PC-9 (cell line): ENCODE results near the gene EHBP1L1. TPM values are rescaled to one million over a fixed set of nuclear protein-coding genes. Genes with fewer than 3 reads are reported as not detected.

Experiments used
- BruUV-seq: library from RNA; stranded (reverse); fragments of 400-500 nt; replicated peaks from 2 replicates; lab custom pipeline; 2021; lab: Mats Ljungman, UMichigan
- CTCF ChIA-PET: fragments of 300-600 bp; sonication (Branson Sonifier 250); formaldehyde crosslinking; loops from one replicate; lab custom pipeline; 2022; ENCODE audit warnings: antibody characterized with exemption; lab: Charles Lee
- POLR2A ChIA-PET: fragments of 300-600 bp; sonication (Branson Sonifier 250); formaldehyde crosslinking; loops from one replicate; lab custom pipeline; 2022; ENCODE audit warnings: antibody characterized with exemption; ENCODE audit not compliant: unreplicated experiment; lab: Charles Lee
- DNase-seq, 2 experiments: peaks; one replicate each; pipeline versions ENCODE4 v3.0.0 to v3.0.0-alpha.2; 2015 to 2022; ENCODE audit warnings: mixed read lengths in 1 of 2
- H2AFZ ChIP-seq: fragments of 200-600 bp; sonication (generic); 2 replicates; pipeline ENCODE4 v1.8.1; 2017; ENCODE audit warnings: antibody characterized with exemption
- H3F3A ChIP-seq: fragments of 200-600 bp; sonication (generic); 2 replicates; pipeline ENCODE4 v1.8.1; 2017; ENCODE audit warnings: antibody characterized with exemption, mild to moderate bottlenecking, low read depth; ENCODE audit not compliant: insufficient read depth
- H3K27ac ChIP-seq: fragments of 200-600 bp; sonication (generic); 2 replicates; pipeline ENCODE4 v1.6.1; 2016; ENCODE audit warnings: mixed run types
- H3K27me3 ChIP-seq: fragments of 200-600 bp; sonication (generic); 2 replicates; pipeline ENCODE4 v1.6.1; 2016; ENCODE audit warnings: low read depth, mixed run types; ENCODE audit not compliant: insufficient read depth
- H3K36me3 ChIP-seq: fragments of 200-600 bp; sonication (generic); 2 replicates; pipeline ENCODE4 v1.6.1; 2016; ENCODE audit warnings: low read depth, mixed run types
- H3K4me1 ChIP-seq: fragments of 200-600 bp; sonication (generic); replicated peaks from 2 replicates; pipeline ENCODE4 v1.6.1; 2016; ENCODE audit warnings: mixed run types; ENCODE audit not compliant: insufficient read depth
- H3K4me2 ChIP-seq: fragments of 200-600 bp; sonication (generic); 2 replicates; pipeline ENCODE4 v1.6.1; 2017; ENCODE audit warnings: mixed run types
- H3K4me3 ChIP-seq: fragments of 200-600 bp; sonication (generic); 2 replicates; pipeline ENCODE4 v1.6.1; 2016; ENCODE audit warnings: mixed run types
- H3K79me2 ChIP-seq: fragments of 200-600 bp; sonication (generic); 2 replicates; pipeline ENCODE4 v1.6.1; 2017; ENCODE audit warnings: low read depth, mixed run types
- H3K9me2 ChIP-seq: fragments of 200-600 bp; sonication (generic); 2 replicates; pipeline ENCODE4 v1.8.1; 2017; ENCODE audit warnings: mild to moderate bottlenecking; ENCODE audit not compliant: insufficient read depth
- H3K9me3 ChIP-seq: fragments of 200-600 bp; sonication (generic); 2 replicates; pipeline ENCODE4 v1.8.1; 2016; ENCODE audit warnings: low read depth; ENCODE audit not compliant: insufficient read depth
- H4K20me1 ChIP-seq: fragments of 200-600 bp; sonication (generic); 2 replicates; pipeline ENCODE4 v1.8.1; 2017; ENCODE audit not compliant: insufficient read depth
- EZH2 ChIP-seq: fragments of 200-600 bp; sonication (generic); IDR thresholded peaks from 2 replicates; pipeline ENCODE4 v1.8.0; 2017; ENCODE audit warnings: antibody characterized with exemption, low read depth
- intact Hi-C: fragments of 100-400 bp; cut with micrococcal nuclease; formaldehyde crosslinking; loops from one replicate; pipeline ENCODE4 v1.10.0; 2022; ENCODE audit not compliant: unreplicated experiment
- total RNA-seq: library from RNA; stranded (reverse); gene quantifications from 2 replicates; pipeline ENCODE4 v1.2.3, GENCODE V29; 2021
- TF ChIP-seq, protein P1 (sequence below): fragments of 200-600 bp; sonication (generic); conservative IDR thresholded peaks from 2 replicates; pipeline ENCODE4 v1.6.1; 2017; ENCODE audit warnings: mixed run types, antibody characterized with exemption, mild to moderate bottlenecking, moderate library complexity

The EHBP1L1 gene
- total RNA-seq, 1 experiment from 2014 or later, result 123 TPM

DNA sequence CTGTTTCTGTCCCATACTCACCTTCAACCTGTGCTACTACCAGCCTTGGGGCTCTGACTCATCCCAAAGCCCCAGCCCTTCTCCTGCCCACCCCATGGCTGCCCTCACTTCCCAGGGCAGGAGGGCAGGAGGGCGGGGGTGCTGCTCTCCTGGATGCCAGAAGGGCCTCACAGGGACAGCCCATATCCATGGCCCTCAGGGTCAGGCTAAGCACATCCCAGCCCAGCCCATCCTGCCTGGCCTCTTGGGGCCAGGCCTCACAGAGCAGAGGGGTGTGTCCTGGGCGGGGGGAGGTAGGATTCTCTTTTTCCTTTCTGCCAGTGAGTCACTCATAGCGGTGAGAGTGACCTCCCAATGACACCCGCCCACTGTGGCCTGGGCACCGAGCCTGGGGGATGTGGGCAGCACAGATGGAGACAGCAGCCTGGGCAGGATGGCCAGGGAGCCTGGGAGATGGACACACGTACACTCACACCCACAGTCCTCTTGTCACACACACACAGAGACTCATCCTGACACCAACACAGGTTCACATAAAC is 20.1 kb upstream of the EHBP1L1 start:
- Histone ChIP-seq H3K4me1 (peaks cover 65% of the 10 kb centered on the region), H3F3A (peaks cover 73% of the 10 kb centered on the region), H3K27ac (peak overlapping the region; percentile 63), H2AFZ (no peak overlapping the region), H3K36me3 (peaks cover 20% of the 10 kb centered on the region), H3K27me3 (no peaks in the 10 kb centered on the region), H3K4me3 (peak overlapping the region; percentile 77), H3K4me2 (peak overlapping the region; percentile 86), H3K79me2 (peaks cover 56% of the 10 kb centered on the region), H3K9me2 (no peaks in the 10 kb centered on the region), H4K20me1 (peaks cover 9% of the 10 kb centered on the region), H3K9me3 (no peaks in the 10 kb centered on the region)
- intact Hi-C loops, result loop anchor here (1.0 to 5.0 kb wide), 5 partner anchors 14 to 457 kb away; partner anchors contain the start of genes C11orf68, CST6, DRAP1 and NEAT1
- CTCF ChIA-PET, result interaction anchor here (1.4 kb wide), 1 partner anchor 14 kb away, joined by 7 read pairs; no protein-coding TSS in a partner anchor
- POLR2A ChIA-PET, result interaction anchor here (0.8 kb wide), 1 partner anchor 79 kb away, joined by 9 read pairs; no protein-coding TSS in a partner anchor
- BruUV-seq, result no TSS peak
- peak; percentile 98 to 99 for DNase-seq
- TF ChIP-seq, protein P1, sequence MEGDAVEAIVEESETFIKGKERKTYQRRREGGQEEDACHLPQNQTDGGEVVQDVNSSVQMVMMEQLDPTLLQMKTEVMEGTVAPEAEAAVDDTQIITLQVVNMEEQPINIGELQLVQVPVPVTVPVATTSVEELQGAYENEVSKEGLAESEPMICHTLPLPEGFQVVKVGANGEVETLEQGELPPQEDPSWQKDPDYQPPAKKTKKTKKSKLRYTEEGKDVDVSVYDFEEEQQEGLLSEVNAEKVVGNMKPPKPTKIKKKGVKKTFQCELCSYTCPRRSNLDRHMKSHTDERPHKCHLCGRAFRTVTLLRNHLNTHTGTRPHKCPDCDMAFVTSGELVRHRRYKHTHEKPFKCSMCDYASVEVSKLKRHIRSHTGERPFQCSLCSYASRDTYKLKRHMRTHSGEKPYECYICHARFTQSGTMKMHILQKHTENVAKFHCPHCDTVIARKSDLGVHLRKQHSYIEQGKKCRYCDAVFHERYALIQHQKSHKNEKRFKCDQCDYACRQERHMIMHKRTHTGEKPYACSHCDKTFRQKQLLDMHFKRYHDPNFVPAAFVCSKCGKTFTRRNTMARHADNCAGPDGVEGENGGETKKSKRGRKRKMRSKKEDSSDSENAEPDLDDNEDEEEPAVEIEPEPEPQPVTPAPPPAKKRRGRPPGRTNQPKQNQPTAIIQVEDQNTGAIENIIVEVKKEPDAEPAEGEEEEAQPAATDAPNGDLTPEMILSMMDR, result no peak
- TF ChIP-seq EZH2, result no peak

DNA sequence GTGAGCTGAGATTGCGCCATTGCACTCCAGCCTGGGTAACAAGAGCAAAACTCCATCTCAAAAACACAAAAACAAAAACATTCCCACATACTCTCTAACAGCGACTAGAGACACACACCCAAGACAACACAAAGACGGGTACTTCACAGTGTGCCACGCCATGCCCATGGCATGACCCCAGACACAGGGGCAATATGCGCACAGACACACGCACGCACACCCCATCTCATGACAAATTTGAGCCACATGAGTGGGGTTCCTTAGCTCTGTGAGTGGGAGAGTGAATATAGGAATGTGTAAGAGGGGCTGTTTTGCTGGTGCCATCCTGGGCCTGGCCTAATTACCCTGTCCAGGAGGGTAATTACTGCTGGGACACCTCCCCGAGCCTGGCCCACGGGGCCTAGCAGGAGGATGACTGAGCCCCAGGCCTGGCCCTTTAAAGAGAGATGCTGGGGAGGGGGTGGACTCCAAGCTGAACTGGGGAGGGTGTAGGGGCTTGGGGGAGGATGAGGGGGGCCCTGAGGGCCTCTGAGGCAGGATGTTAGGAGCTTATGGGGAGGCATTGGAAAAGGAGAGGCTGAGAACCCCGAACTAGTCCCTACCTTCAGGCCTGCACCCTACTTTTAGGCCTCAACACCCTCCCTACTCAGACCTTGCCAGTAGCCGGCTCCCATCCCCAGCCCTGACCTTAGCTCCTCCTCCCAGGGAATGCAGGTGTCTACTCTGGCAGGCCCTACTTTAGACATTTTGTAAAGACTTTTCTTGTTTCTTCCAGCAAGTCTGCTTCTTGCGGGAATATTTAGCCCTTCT is 19.2 kb upstream of the EHBP1L1 start:
- peak overlapping the region; percentile 86 for H3K4me2 ChIP-seq
- H3K9me3 ChIP-seq, result no peaks in the 10 kb centered on the region
- H3K36me3 ChIP-seq, result peaks cover 12% of the 10 kb centered on the region
- peak overlapping the region; percentile 63 for H3K27ac ChIP-seq
- ChIA-PET CTCF (interaction anchor here (0.6 to 1.1 kb wide), 2 partner anchors 15 to 48 kb away, joined by 3 to 4 read pairs; no protein-coding TSS in a partner anchor), POLR2A (interaction anchor here (0.5 to 0.6 kb wide), 3 partner anchors 9 to 137 kb away, joined by 3 to 6 read pairs (median 4); no protein-coding TSS in a partner anchor)
- peaks cover 74% of the 10 kb centered on the region for H3K4me1 ChIP-seq
- TF ChIP-seq, protein P1, result no peak
- no peak for TF ChIP-seq EZH2
- H3K4me3 ChIP-seq, result peak overlapping the region; percentile 77
- BruUV-seq, result TSS peak; percentile 33
- H2AFZ ChIP-seq, result 0 out of 2 replicates have a peak overlapping the region, but pooled peaks have one; percentile 28
- H3K9me2 ChIP-seq, result no peaks in the 10 kb centered on the region
- H3K27me3 ChIP-seq, result no peaks in the 10 kb centered on the region
- peaks cover 52% of the 10 kb centered on the region for H3K79me2 ChIP-seq
- H3F3A ChIP-seq, result peaks cover 78% of the 10 kb centered on the region
- peaks cover 9% of the 10 kb centered on the region for H4K20me1 ChIP-seq
- peak in 1 of 2 experiments; percentile 57 for DNase-seq
- intact Hi-C loops, result loop anchor here (5.0 kb wide), 3 partner anchors 134 to 456 kb away; partner anchors contain the start of genes C11orf68, CST6, DRAP1 and NEAT1
